Brain microvascular endothelial cell (primary cell): ENCODE results near the gene GFY.

Experiments
- DNase-seq: peaks from one replicate; pipeline ENCODE4 v3.0.0-alpha.2; 2020
- H3K27ac ChIP-seq: fragments of 250-450 bp; sonication (Bioruptor Pico); 2 replicates; pipeline ENCODE4 v1.5.1; 2020; ENCODE audit warnings: mild to moderate bottlenecking, moderate library complexity
- H3K27me3 ChIP-seq: fragments of 250-450 bp; sonication (Bioruptor Pico); replicated peaks from 2 replicates; pipeline ENCODE4 v1.5.1; 2020; ENCODE audit warnings: mild to moderate bottlenecking
- H3K36me3 ChIP-seq: fragments of 250-450 bp; sonication (Bioruptor Pico); replicated peaks from 2 replicates; pipeline ENCODE4 v1.5.1; 2020; ENCODE audit warnings: mild to moderate bottlenecking
- H3K4me3 ChIP-seq: 2 replicates; pipeline ENCODE4 v1.5.1; 2011; ENCODE audit warnings: low read depth, mild to moderate bottlenecking, control low read depth, low read length, moderate library complexity
- in situ Hi-C: cut with HindIII; loops from 2 replicates; pipeline ENCODE4 v1.10.0; 2017; ENCODE audit warnings: low sequenced_read_pairs, low pct_ligation_motif_present
- TF ChIP-seq, protein P1 (sequence below): IDR thresholded peaks from 2 replicates; pipeline ENCODE4 v1.5.1; 2011; ENCODE audit warnings: low read depth, mild to moderate bottlenecking, moderate library complexity, low read length, control low read depth, inconsistent platforms; ENCODE audit errors: missing control alignments

Gene GFY

DNA sequence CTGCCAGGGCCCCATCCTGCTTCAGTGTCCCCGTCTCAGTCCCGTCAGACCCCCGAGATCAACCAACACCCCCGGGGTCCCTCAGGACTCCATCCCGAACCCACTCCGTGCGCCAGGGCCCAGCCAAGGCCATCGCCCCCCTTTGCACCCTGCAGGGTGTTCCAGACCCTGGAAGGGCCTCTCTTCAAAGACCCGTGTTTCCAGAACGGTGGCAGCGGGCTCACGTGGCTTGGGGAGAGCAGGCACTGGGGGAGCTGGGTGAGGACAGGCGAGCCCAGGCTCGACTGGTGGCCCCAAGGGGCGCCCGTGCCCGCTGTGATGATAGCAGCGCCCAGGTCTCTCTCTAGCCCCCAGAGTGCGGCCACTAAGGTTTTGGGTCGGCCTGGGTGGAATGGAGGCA, 35.8 kb upstream of the GFY start:
- H3K4me3 ChIP-seq: no peak overlapping the region

DNA sequence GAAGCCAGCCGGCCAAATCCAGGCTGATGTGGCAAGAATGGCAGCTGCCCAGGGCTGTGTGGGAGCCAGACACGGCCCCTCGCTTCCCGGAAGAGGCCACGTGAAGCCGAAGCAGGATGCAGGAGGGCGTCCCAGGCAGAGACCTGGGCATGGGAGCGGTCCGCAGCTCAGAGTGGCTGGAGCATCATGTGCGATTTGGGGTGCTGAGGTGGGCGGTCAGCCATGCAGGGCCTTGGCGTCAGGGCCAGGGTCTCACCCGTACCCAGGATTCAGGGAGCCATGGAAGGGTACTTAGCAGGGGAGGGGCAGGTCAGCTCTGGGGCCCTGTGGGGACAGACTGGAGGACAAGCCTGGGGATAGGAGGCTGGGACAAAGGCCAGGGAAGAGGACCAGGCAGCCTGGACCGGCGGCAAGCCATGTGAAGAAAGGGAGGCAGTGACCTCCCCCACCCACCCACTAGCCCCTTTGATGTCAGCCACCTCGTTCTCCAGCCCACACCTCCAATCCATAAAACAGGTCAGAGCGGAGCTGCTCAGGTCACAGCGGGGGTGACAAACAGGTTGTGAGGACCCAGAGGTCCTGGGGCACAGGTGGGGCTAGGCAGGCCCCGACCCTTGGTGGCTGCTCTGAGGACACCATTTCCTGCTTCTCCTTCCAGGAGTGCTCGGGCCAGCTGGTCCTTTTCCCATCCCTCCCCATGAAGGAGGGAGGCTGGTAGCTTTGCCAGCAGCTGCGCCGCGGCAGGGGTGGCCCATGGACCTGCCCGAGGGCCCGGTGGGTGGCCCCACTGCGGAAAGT, 34.9 kb upstream of the GFY start:
- TF ChIP-seq, protein P1, sequence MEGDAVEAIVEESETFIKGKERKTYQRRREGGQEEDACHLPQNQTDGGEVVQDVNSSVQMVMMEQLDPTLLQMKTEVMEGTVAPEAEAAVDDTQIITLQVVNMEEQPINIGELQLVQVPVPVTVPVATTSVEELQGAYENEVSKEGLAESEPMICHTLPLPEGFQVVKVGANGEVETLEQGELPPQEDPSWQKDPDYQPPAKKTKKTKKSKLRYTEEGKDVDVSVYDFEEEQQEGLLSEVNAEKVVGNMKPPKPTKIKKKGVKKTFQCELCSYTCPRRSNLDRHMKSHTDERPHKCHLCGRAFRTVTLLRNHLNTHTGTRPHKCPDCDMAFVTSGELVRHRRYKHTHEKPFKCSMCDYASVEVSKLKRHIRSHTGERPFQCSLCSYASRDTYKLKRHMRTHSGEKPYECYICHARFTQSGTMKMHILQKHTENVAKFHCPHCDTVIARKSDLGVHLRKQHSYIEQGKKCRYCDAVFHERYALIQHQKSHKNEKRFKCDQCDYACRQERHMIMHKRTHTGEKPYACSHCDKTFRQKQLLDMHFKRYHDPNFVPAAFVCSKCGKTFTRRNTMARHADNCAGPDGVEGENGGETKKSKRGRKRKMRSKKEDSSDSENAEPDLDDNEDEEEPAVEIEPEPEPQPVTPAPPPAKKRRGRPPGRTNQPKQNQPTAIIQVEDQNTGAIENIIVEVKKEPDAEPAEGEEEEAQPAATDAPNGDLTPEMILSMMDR: no peak
- in situ Hi-C loops: no loop called here
- H3K36me3 ChIP-seq: no peaks in the 10 kb centered on the region
- H3K27me3 ChIP-seq: peaks cover 7% of the 10 kb centered on the region
- no peak overlapping the region for H3K4me3 ChIP-seq
- no peak overlapping the region for H3K27ac ChIP-seq
- no peak for DNase-seq

More for the DNA sequence above, 35.8 kb upstream of the GFY start:
- Histone ChIP-seq H3K27me3 (peaks cover 6% of the 10 kb centered on the region), H3K36me3 (no peaks in the 10 kb centered on the region), H3K27ac (no peak overlapping the region)
- in situ Hi-C loops: no loop called here
- TF ChIP-seq, protein P1: no peak
- DNase-seq: no peak

DNA sequence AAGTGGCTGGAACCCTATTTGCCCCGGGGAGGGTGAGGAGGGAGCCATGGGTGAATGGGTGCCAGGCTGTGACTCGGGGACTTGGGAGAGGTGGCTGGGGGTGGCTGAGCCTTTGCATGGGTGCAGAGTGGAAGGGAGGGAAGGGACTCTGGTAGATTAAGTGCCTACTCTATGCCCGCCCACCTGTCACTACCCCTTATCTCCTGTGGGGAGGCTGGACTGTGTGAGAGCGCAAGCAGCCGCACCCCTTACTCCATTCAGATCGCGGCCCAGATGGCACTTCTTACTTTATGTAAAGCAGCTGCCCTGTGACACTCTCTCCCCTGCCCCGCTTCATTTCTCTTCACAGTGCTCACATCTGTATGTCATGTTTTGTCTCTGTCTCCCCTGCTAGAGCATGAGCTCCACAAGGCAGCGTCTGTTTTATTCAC, 34.2 kb upstream of the GFY start:
- H3K4me3 ChIP-seq: no peak overlapping the region
- H3K27me3 ChIP-seq: peaks cover 7% of the 10 kb centered on the region
- H3K27ac ChIP-seq: no peak overlapping the region
- no peaks in the 10 kb centered on the region for H3K36me3 ChIP-seq
- no peak for DNase-seq
- in situ Hi-C loops: no loop called here
- TF ChIP-seq, protein P1: no peak

DNA sequence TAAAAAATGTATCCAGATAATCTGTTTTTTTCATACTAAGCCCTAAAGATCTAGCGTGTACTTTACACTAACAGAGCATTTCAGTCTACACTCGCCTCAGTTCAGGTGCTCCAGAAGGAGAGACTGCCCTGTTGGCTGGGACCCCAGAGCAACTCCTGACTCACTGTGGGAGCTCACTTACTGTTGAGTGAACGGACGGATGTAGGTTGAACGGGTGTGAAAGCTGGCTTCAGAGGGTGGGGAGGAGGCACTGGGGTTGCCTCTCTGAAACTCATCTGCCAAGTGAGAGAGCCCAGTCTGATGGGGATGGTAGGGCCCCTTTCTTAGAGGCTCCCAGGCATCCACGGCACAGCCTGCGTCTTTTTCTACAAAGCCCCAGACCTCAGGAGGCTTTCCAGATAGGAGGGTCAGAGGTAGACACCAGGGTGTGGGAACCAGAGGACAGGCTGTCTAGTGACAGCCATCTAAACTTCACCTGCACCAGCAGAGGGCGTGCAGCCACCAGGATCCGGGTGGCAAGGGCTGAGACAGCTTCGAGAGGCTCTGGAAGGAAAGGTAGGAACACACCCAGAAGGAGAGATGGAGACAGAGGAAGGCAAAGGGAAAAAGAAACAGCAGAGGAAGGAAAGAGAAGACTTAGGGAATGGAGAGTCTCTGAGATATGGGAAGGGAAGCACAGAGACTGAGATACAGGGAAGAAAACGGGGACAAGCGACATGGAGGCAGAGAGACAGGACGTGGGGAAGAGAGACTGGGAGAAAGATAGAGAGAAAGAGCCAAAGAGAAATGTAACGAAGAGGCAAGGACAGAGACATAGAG, 33.4 kb upstream of the GFY start:
- Histone ChIP-seq H3K36me3 (no peaks in the 10 kb centered on the region), H3K27me3 (peaks cover 7% of the 10 kb centered on the region), H3K4me3 (no peak overlapping the region), H3K27ac (no peak overlapping the region)
- TF ChIP-seq, protein P1: peak; percentile 93
- DNase-seq: peak; percentile 38
- in situ Hi-C loops: no loop called here

DNA sequence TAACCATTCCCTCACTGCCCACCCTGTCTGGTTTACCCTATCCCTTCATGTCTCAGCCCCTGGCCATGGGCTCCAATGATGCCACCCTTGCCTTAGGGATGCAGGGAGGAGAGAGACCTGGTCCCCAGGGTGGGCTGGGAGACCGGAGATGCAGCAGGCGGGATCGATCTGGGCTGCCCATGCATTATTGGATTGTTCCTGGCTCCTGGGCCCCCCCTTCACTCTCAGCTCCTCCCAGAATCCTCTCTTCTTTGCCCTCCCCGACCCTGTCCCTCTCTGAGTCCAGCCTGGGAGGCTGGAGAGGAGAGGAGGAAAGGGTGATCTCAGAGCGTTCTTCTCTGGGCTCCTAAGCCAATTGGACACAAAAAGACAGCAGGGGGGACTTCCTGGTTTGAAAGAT, 31.3 kb upstream of the GFY start:
- DNase-seq: no peak
- Histone ChIP-seq H3K27ac (no peak overlapping the region), H3K4me3 (no peak overlapping the region), H3K27me3 (peaks cover 7% of the 10 kb centered on the region), H3K36me3 (no peaks in the 10 kb centered on the region)
- in situ Hi-C loops: no loop called here
- TF ChIP-seq, protein P1: no peak
